Panc1 (cell line): ENCODE data around the gene FAM174B. TPM values are rescaled to one million over a fixed set of nuclear protein-coding genes. Genes with fewer than 3 reads are reported as not detected.

ENCODE experiments used
- ATAC-seq: fragments of 200-7000 bp; cut with Tn5 transposase; 2 replicates; pipeline ENCODE4 v1.9.1; 2020; ENCODE audit warnings: mild to moderate bottlenecking, moderate library complexity
- BruUV-seq: library from RNA; stranded (reverse); fragments of 400-500 nt; replicated peaks from 2 replicates; lab custom pipeline; 2021; lab: Mats Ljungman, UMichigan
- CTCF ChIA-PET: fragments of 300-600 bp; sonication (Branson Sonifier 250); formaldehyde crosslinking; loops from one replicate; lab custom pipeline; 2022; ENCODE audit warnings: antibody characterized with exemption; lab: Charles Lee
- POLR2A ChIA-PET: fragments of 300-600 bp; sonication (Branson Sonifier 250); formaldehyde crosslinking; loops from one replicate; lab custom pipeline; 2022; ENCODE audit warnings: antibody characterized with exemption; lab: Charles Lee
- DNase-seq: peaks from one replicate; pipeline ENCODE4 v3.0.0-alpha.2; 2010; ENCODE audit warnings: low read depth, low spot score
- H3K27ac ChIP-seq: 2 replicates; pipeline ENCODE4 v1.5.1; 2011; ENCODE audit warnings: mild to moderate bottlenecking, low read length, inconsistent platforms
- H3K27me3 ChIP-seq: fragments of 200-500 bp; sonication (Bioruptor generic); 2 replicates; pipeline ENCODE4 v1.6.0; 2014; ENCODE audit warnings: low read length, inconsistent platforms; ENCODE audit not compliant: control insufficient read depth, insufficient read depth
- H3K36me3 ChIP-seq: fragments of 200-500 bp; sonication (Bioruptor generic); 2 replicates; pipeline ENCODE4 v1.5.1; 2014; ENCODE audit warnings: inconsistent platforms, mild to moderate bottlenecking, low read length, moderate library complexity; ENCODE audit not compliant: control insufficient read depth, insufficient read depth
- H3K4me1 ChIP-seq: 2 replicates; pipeline ENCODE4 v1.5.1; 2011; ENCODE audit warnings: inconsistent platforms, mild to moderate bottlenecking, low read length, moderate library complexity; ENCODE audit not compliant: control insufficient read depth, insufficient read depth
- H3K4me3 ChIP-seq, 2 experiments: 2 replicates each; pipeline ENCODE4 v1.5.1; 2011 to 2012; ENCODE audit warnings: low read depth in 2 of 2, low read length in 2 of 2, mild to moderate bottlenecking in 2 of 2, inconsistent platforms in 1 of 2, moderate library complexity in 1 of 2
- H3K9me3 ChIP-seq: fragments of 200-500 bp; sonication (Bioruptor generic); 2 replicates; pipeline ENCODE4 v1.5.1; 2014; ENCODE audit warnings: low read depth, mild to moderate bottlenecking, inconsistent platforms, low read length, moderate library complexity; ENCODE audit not compliant: control insufficient read depth, insufficient read depth
- POLR2AphosphoS5 ChIP-seq: IDR thresholded peaks from 2 replicates; pipeline ENCODE4 v1.6.1; 2012; ENCODE audit warnings: mild to moderate bottlenecking, low read depth, low read length, moderate library complexity
- SIN3A ChIP-seq: IDR thresholded peaks from 2 replicates; pipeline ENCODE4 v1.6.1; 2012; ENCODE audit warnings: low read depth, mild to moderate bottlenecking, low read length, moderate library complexity, borderline replicate concordance; ENCODE audit not compliant: insufficient read depth
- TCF7L2 ChIP-seq: IDR thresholded peaks from 2 replicates; pipeline ENCODE4 v1.6.1; 2011; ENCODE audit warnings: mild to moderate bottlenecking, low read depth, low read length, inconsistent platforms
- in situ Hi-C: cut with HindIII; loops from 2 replicates; pipeline ENCODE4 v1.10.0; 2016; ENCODE audit warnings: low sequenced_read_pairs, low pct_unique_long_range_greater_than_20kb
- intact Hi-C: fragments of 100-400 bp; cut with micrococcal nuclease; formaldehyde crosslinking; loops from one replicate; pipeline ENCODE4 v1.10.0; 2022; ENCODE audit not compliant: unreplicated experiment
- total RNA-seq: library from RNA; stranded (reverse); gene quantifications from one replicate; pipeline ENCODE4 v1.2.1, GENCODE V29; 2021; ENCODE audit not compliant: unreplicated experiment
- TF ChIP-seq, protein P1 (sequence below), 2 experiments: IDR thresholded peaks; 2 replicates each; pipeline ENCODE4 v1.6.1; 2011 to 2012; ENCODE audit warnings: low read depth in 2 of 2, control low read depth in 1 of 2, low read length in 1 of 2, mild to moderate bottlenecking in 1 of 2, moderate library complexity in 1 of 2; ENCODE audit not compliant: insufficient read depth in 1 of 2
- TF ChIP-seq, protein P2 (sequence below): fragments of 450-650 bp; IDR thresholded peaks from 2 replicates; pipeline ENCODE4 v1.5.1; 2017; ENCODE audit warnings: mild to moderate bottlenecking

FAM174B gene
- total RNA-seq, 1 experiment from 2014 or later: 30.7 TPM

DNA sequence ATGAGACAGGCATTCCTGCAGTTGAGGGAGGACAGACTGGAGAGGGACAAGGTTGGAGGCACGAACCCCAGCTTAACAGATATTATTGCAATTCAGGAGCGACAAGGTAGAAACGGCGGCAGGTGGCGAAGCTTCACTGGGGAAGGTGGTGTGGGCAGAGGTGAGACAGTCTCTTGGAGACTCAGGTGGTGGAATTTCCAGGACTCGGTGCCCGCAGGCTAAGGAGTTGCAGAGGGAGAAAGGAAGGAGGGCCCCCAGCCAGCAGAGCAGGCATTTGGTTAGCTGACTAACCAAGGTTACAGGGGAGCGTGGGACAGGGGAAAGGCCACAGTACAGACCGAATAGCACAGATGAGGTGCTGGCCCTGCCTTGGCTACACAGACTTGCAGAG lies 3.0 kb downstream of the FAM174B start:
- ChIA-PET POLR2A (no interaction called here), CTCF (no interaction called here)
- DNase-seq: no peak
- no peaks in the 10 kb centered on the region for H3K27me3 ChIP-seq
- BruUV-seq: no TSS peak
- no peaks in the 10 kb centered on the region for H3K36me3 ChIP-seq
- no peak overlapping the region for H3K4me3 ChIP-seq
- in situ Hi-C loops: no loop called here
- intact Hi-C loops: no loop called here
- no peak overlapping the region for H3K27ac ChIP-seq
- TF ChIP-seq POLR2AphosphoS5 (no peak), TCF7L2 (no peak), SIN3A (no peak)
- TF ChIP-seq, protein P1, sequence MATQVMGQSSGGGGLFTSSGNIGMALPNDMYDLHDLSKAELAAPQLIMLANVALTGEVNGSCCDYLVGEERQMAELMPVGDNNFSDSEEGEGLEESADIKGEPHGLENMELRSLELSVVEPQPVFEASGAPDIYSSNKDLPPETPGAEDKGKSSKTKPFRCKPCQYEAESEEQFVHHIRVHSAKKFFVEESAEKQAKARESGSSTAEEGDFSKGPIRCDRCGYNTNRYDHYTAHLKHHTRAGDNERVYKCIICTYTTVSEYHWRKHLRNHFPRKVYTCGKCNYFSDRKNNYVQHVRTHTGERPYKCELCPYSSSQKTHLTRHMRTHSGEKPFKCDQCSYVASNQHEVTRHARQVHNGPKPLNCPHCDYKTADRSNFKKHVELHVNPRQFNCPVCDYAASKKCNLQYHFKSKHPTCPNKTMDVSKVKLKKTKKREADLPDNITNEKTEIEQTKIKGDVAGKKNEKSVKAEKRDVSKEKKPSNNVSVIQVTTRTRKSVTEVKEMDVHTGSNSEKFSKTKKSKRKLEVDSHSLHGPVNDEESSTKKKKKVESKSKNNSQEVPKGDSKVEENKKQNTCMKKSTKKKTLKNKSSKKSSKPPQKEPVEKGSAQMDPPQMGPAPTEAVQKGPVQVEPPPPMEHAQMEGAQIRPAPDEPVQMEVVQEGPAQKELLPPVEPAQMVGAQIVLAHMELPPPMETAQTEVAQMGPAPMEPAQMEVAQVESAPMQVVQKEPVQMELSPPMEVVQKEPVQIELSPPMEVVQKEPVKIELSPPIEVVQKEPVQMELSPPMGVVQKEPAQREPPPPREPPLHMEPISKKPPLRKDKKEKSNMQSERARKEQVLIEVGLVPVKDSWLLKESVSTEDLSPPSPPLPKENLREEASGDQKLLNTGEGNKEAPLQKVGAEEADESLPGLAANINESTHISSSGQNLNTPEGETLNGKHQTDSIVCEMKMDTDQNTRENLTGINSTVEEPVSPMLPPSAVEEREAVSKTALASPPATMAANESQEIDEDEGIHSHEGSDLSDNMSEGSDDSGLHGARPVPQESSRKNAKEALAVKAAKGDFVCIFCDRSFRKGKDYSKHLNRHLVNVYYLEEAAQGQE (IDR thresholded peaks at IDR 0.05; ENCODE audit: insufficient read depth in 1 of 2, low read depth in 2 of 2, low read length in 1 of 2): no peak
- TF ChIP-seq, protein P2, sequence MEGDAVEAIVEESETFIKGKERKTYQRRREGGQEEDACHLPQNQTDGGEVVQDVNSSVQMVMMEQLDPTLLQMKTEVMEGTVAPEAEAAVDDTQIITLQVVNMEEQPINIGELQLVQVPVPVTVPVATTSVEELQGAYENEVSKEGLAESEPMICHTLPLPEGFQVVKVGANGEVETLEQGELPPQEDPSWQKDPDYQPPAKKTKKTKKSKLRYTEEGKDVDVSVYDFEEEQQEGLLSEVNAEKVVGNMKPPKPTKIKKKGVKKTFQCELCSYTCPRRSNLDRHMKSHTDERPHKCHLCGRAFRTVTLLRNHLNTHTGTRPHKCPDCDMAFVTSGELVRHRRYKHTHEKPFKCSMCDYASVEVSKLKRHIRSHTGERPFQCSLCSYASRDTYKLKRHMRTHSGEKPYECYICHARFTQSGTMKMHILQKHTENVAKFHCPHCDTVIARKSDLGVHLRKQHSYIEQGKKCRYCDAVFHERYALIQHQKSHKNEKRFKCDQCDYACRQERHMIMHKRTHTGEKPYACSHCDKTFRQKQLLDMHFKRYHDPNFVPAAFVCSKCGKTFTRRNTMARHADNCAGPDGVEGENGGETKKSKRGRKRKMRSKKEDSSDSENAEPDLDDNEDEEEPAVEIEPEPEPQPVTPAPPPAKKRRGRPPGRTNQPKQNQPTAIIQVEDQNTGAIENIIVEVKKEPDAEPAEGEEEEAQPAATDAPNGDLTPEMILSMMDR: no peak
- peaks cover 46% of the 10 kb centered on the region for H3K4me1 ChIP-seq
- no peaks in the 10 kb centered on the region for H3K9me3 ChIP-seq
- no peak for ATAC-seq

DNA sequence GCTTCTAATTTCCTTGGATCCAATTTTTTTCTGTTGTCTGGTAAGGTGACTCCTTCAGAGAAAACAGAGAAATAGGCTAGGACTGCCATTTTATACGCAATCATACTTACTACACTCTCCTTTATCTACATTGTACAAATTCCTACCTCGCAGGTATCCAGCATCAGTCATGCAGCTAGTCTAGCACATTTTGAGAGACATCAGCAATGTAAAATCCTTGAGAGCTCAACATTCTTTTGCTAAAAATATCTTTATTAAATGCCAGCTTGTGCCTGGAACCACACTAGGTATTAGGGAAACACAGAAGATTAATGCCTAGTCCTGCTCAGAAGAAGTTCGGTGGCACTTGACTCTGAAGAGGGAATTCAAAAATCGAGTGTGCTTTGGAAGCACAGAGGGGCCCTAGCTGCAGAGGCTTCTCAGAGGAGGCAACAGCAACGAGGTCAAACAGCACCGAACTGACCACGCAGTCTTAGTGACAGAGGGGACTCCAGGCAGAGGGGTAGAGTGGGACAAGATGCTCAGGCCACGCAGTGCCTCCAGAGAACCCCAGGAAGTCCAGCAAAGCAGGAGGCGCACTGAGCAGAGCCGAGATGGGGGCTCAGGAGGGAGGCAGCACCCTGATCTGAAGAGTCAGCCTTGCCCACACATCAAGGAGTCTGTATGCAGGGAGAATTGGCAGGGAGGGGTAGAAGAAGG lies 3.5 kb downstream of the FAM174B start:
- BruUV-seq: no TSS peak
- in situ Hi-C loops: no loop called here
- Histone ChIP-seq H3K9me3 (no peaks in the 10 kb centered on the region), H3K4me1 (peaks cover 49% of the 10 kb centered on the region), H3K4me3 (no peak overlapping the region), H3K27me3 (no peaks in the 10 kb centered on the region), H3K36me3 (no peaks in the 10 kb centered on the region), H3K27ac (peak overlapping the region; percentile 26)
- no peak for TF ChIP-seq SIN3A
- no peak for TF ChIP-seq TCF7L2
- no peak for TF ChIP-seq POLR2AphosphoS5
- DNase-seq: no peak
- CTCF ChIA-PET: no interaction called here
- POLR2A ChIA-PET: interaction anchor here (0.5 kb wide), 1 partner anchor 13 kb away, joined by 3 read pairs; no protein-coding TSS in a partner anchor
- no peak for ATAC-seq
- intact Hi-C loops: no loop called here

DNA sequence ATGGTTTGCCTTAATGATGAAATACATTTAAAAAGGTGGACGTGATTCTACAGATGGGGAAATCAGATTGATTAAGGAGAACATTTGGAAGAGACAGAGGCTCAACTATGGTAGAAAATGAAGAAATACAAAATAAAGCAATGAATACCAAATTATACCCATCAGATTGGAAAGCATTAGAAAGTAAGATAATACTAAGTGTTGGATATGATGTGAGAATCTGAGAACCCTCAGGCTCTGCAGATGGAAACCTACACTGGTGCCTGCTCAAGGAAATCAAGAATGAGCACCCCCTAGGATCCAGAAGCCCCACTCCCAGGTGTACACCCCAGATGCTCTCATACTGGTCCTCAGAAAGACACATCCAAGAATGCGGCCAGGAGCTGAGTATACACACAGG lies 4.6 kb downstream of the FAM174B start:
- intact Hi-C loops (no loop called here), in situ Hi-C loops (no loop called here)
- DNase-seq: no peak
- Histone ChIP-seq H3K4me3 (no peak overlapping the region), H3K4me1 (peaks cover 50% of the 10 kb centered on the region), H3K36me3 (no peaks in the 10 kb centered on the region), H3K27ac (no peak overlapping the region), H3K27me3 (no peaks in the 10 kb centered on the region), H3K9me3 (no peaks in the 10 kb centered on the region)
- ATAC-seq: no peak
- ChIA-PET CTCF (no interaction called here), POLR2A (no interaction called here)
- no TSS peak for BruUV-seq
- TF ChIP-seq, protein P2: no peak
- TF ChIP-seq POLR2AphosphoS5 (no peak), SIN3A (no peak), TCF7L2 (no peak)
- TF ChIP-seq, protein P1 (IDR thresholded peaks at IDR 0.05; ENCODE audit: insufficient read depth in 1 of 2, low read depth in 2 of 2, low read length in 1 of 2): no peak
